ENCODE results near the gene RNF220. TPM values are rescaled to one million over a fixed set of nuclear protein-coding genes. Genes with fewer than 3 reads are reported as not detected.

Gene RNF220
- total and polyA plus RNA-seq, 2 donors (not counting 3 experiments of a cell fraction or from before 2014, with no cell fraction given) = 62.7 to 66.6 TPM

- FAIRE-seq = no peak
- TF ChIP-seq POLR2AphosphoS5 (IDR thresholded peaks at IDR 0.05; ENCODE audit: insufficient read depth, low read depth, low read length) = no peak
- no peak for TF ChIP-seq CTCF (IDR thresholded peaks at IDR 0.05; ENCODE audit: extremely low read depth in 1 of 2, insufficient read depth in 1 of 2, low read depth in 1 of 2, low read length in 2 of 2)
- TF ChIP-seq, protein P1, sequence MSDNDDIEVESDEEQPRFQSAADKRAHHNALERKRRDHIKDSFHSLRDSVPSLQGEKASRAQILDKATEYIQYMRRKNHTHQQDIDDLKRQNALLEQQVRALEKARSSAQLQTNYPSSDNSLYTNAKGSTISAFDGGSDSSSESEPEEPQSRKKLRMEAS (IDR thresholded peaks at IDR 0.05; ENCODE audit: insufficient read depth, insufficient read length) = no peak
- intact Hi-C loops (cut with micrococcal nuclease) (no loop called here), dilution Hi-C loops (cut with MboI; ENCODE audit: extremely low pct_ligation_motif_present, low sequenced_read_pairs) (no loop called here)
- Histone ChIP-seq H3K27ac (ENCODE audit: insufficient read depth, low read depth, low read length) (no peak overlapping the region), H2AFZ (ENCODE audit: low read depth, low read length) (no peak overlapping the region), H3K4me1 (ENCODE audit: control insufficient read depth, extremely low read depth, insufficient read depth, low read length) (no peaks in the 10 kb centered on the region), H3K36me3 (ENCODE audit: control insufficient read depth in 2 of 2, extremely low read depth in 1 of 2, insufficient read depth in 2 of 2, low read length in 2 of 2) (no peaks in the 10 kb centered on the region), H4K20me1 (replicated peaks; ENCODE audit: control insufficient read depth, extremely low read depth, insufficient read depth, low read length) (no peaks in the 10 kb centered on the region), H3K27me3 (ENCODE audit: control insufficient read depth in 2 of 2, insufficient read depth in 2 of 2, low read length in 2 of 2) (peaks cover 6 to 12% of the 10 kb centered on the region in 2 experiments), H3K4me3 (replicated peaks in 1 of 3; ENCODE audit: insufficient read depth in 1 of 3, low read depth in 1 of 3, low read length in 3 of 3) (no peak overlapping the region), H3K79me2 (ENCODE audit: control insufficient read depth, insufficient read depth, low read length) (no peaks in the 10 kb centered on the region), H3K9me1 (replicated peaks; ENCODE audit: control insufficient read depth, extremely low read depth, insufficient read depth, low read length) (no peaks in the 10 kb centered on the region), H3K9me3 (replicated peaks; ENCODE audit: control insufficient read depth, insufficient read depth, low read length) (no peaks in the 10 kb centered on the region), H3K9ac (replicated peaks; ENCODE audit: extremely low read depth, insufficient read depth, low read length) (no peak overlapping the region), H3K4me2 (ENCODE audit: insufficient read depth, low read length) (no peak overlapping the region)
- CTCF ChIA-PET = interaction anchor here (1.7 to 2.5 kb wide), 3 partner anchors 9 to 203 kb away, joined by 8 to 11 read pairs (median 8); no protein-coding TSS in a partner anchor
- no peak for DNase-seq (ENCODE audit: low read depth, low spot score)
- POLR2A ChIA-PET = no interaction called here
- BruUV-seq (replicated peaks) = no TSS peak
Observed at GRCh38 chr1:44581205-44581604, 176.2 kb downstream of the RNF220 start.

DNA sequence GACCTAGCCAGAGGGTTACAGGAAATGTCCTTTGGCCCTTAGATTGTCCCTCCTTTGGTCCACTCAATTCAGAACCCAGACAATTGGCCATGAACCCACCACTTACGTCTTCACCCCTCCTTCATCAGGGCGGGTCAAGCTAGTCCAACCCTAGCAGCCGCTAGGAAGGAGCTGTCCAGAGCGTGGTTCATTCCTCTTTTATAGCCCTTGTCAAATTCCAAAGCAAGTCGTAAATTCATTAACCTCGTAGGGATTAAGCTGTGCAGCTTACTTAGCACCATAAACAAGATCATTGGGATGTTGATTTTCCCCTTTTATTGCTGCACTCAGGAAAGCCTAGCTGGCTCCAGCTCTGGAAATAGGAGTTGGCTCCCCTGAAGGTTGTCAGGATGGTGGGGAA, 179.1 kb downstream of the RNF220 start:
- POLR2A ChIA-PET = no interaction called here
- TF ChIP-seq MYC (IDR thresholded peaks at IDR 0.05; ENCODE audit: low read depth, low read length) (no peak), JUN (IDR thresholded peaks at IDR 0.05; ENCODE audit: borderline replicate concordance, insufficient read depth, insufficient read length, low read depth) (no peak)
- Histone ChIP-seq H3K9me3 (replicated peaks; ENCODE audit: control insufficient read depth, insufficient read depth, low read length) (no peaks in the 10 kb centered on the region), H3K4me3 (replicated peaks in 1 of 3; ENCODE audit: insufficient read depth in 1 of 3, low read depth in 1 of 3, low read length in 3 of 3) (no peak overlapping the region), H4K20me1 (replicated peaks; ENCODE audit: control insufficient read depth, extremely low read depth, insufficient read depth, low read length) (no peaks in the 10 kb centered on the region), H3K36me3 (ENCODE audit: control insufficient read depth in 2 of 2, extremely low read depth in 1 of 2, insufficient read depth in 2 of 2, low read length in 2 of 2) (no peaks in the 10 kb centered on the region), H3K79me2 (ENCODE audit: control insufficient read depth, insufficient read depth, low read length) (no peaks in the 10 kb centered on the region), H3K27ac (ENCODE audit: insufficient read depth, low read depth, low read length) (no peak overlapping the region), H2AFZ (ENCODE audit: low read depth, low read length) (no peak overlapping the region), H3K9ac (replicated peaks; ENCODE audit: extremely low read depth, insufficient read depth, low read length) (no peak overlapping the region), H3K4me1 (ENCODE audit: control insufficient read depth, extremely low read depth, insufficient read depth, low read length) (no peaks in the 10 kb centered on the region), H3K9me1 (replicated peaks; ENCODE audit: control insufficient read depth, extremely low read depth, insufficient read depth, low read length) (no peaks in the 10 kb centered on the region), H3K4me2 (ENCODE audit: insufficient read depth, low read length) (no peak overlapping the region), H3K27me3 (ENCODE audit: control insufficient read depth in 2 of 2, insufficient read depth in 2 of 2, low read length in 2 of 2) (peaks cover 8% of the 10 kb centered on the region in 2 experiments)
- dilution Hi-C loops (cut with MboI; ENCODE audit: extremely low pct_ligation_motif_present, low sequenced_read_pairs) (no loop called here), intact Hi-C loops (cut with micrococcal nuclease) (no loop called here)
- BruUV-seq (replicated peaks) = no TSS peak
- FAIRE-seq (no peak), DNase-seq (ENCODE audit: low read depth, low spot score) (no peak)
- CTCF ChIA-PET = interaction anchor here (1.3 to 2.1 kb wide), 2 partner anchors 206 to 367 kb away, joined by 3 to 8 read pairs; no protein-coding TSS in a partner anchor
